GM10248 (cell line): ENCODE measurements around the gene KRT15.

Experiments used
- CTCF ChIA-PET: fragments of 300-600 bp; sonication (Branson Sonifier 250); formaldehyde crosslinking; extraction: SDS; loops from one replicate; lab custom pipeline; 2021; ENCODE audit warnings: antibody characterized with exemption; lab: Yijun Ruan, JAX
- POLR2A ChIA-PET: fragments of 350-650 bp; sonication (Branson Sonifier 250); formaldehyde crosslinking; extraction: SDS; loops from one replicate; lab custom pipeline; 2020; ENCODE audit warnings: antibody characterized with exemption; lab: Yijun Ruan, JAX
- DNase-seq: peaks from one replicate; pipeline ENCODE4 v3.0.0; 2012; ENCODE audit errors: extremely low spot score
- CTCF ChIP-seq: IDR thresholded peaks from 2 replicates; pipeline ENCODE4 v1.5.1; 2012; ENCODE audit warnings: mild to moderate bottlenecking, low read depth; ENCODE audit errors: extremely low read depth, missing control alignments, control extremely low read depth

Gene KRT15

GRCh38 chr17:41504246-41504977 lies 14.3 kb downstream of the KRT15 start:
- no peak for TF ChIP-seq CTCF
- no peak for DNase-seq
- CTCF ChIA-PET: no interaction called here
- POLR2A ChIA-PET: no interaction called here

- CTCF ChIA-PET: no interaction called here
- POLR2A ChIA-PET: no interaction called here
These were observed 15.5 kb downstream of the KRT15 start for GRCh38 chr17:41503202-41503601.

GRCh38 chr17:41500131-41500911 lies 18.4 kb downstream of the KRT15 start:
- DNase-seq: no peak
- TF ChIP-seq CTCF: no peak
- POLR2A ChIA-PET: no interaction called here
- CTCF ChIA-PET: no interaction called here

More at GRCh38 chr17:41503202-41503601, 15.5 kb downstream of the KRT15 start:
- no peak for TF ChIP-seq CTCF
- DNase-seq: no peak

GRCh38 chr17:41499714-41500113 lies 19.0 kb downstream of the KRT15 start:
- ChIA-PET CTCF (no interaction called here), POLR2A (no interaction called here)
- TF ChIP-seq CTCF: no peak
- DNase-seq: no peak

- no peak for DNase-seq
- ChIA-PET POLR2A (no interaction called here), CTCF (interaction anchor here (1.5 kb wide), 1 partner anchor 11 kb away, joined by 5 read pairs; no protein-coding TSS in a partner anchor)
- no peak for TF ChIP-seq CTCF
These were observed 20.4 kb downstream of the KRT15 start for GRCh38 chr17:41498276-41498675.

- DNase-seq: peak; percentile 67
- POLR2A ChIA-PET: no interaction called here
- CTCF ChIA-PET: interaction anchor here (1.5 kb wide), 1 partner anchor 10 kb away, joined by 5 read pairs; no protein-coding TSS in a partner anchor
- TF ChIP-seq CTCF: no peak
These were observed 21.7 kb downstream of the KRT15 start for GRCh38 chr17:41496803-41497484.
